ENCODE measurements around the gene ASTN2. TPM values are rescaled to one million over a fixed set of nuclear protein-coding genes. Genes with fewer than 3 reads are reported as not detected.

The ASTN2 gene
- total and polyA plus RNA-seq, 9 of the 15 experiments (the other 6 are each of a cell fraction or from before 2014, with no cell fraction given): 0.56 to 3.5 (median 1.9) TPM

DNA sequence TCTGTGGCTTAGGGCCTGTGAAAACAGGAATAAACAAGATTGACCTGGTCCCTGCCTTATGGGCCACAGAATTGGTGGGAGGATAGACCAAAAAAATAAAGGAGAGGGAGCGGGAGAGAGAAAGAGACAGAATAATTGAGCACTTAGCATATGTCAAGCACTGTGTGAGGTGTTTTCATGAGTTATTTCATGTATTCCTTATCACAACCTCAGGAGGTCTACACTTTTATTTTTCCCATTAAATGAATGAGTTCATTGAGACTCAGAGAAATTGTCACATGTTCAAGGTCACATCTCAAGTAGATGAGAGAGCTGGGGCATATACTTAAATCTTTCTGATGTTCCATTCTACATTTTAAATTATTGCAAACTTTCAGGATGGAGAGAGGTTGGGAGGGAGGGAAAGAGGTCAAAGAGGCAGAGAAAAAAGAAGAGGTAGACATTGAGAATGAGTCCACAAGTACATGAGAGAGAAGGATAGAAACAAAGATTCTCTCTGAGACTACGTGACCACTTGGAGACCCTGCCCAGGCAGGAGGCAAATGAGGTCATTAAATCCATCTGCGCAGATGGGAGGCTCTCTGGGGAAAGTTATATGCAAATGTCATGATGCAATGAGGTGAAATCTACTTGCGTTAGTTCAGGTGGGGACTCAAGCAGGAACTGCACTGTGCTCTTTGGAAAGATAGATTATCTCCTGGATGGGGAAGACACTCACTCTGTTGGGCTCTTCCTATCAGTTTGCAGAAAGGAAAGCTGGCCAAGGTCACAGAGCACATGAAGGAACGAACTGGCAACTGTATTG lies 1019.8 kb downstream of the ASTN2 start (continued):
- TF ChIP-seq, protein P1, sequence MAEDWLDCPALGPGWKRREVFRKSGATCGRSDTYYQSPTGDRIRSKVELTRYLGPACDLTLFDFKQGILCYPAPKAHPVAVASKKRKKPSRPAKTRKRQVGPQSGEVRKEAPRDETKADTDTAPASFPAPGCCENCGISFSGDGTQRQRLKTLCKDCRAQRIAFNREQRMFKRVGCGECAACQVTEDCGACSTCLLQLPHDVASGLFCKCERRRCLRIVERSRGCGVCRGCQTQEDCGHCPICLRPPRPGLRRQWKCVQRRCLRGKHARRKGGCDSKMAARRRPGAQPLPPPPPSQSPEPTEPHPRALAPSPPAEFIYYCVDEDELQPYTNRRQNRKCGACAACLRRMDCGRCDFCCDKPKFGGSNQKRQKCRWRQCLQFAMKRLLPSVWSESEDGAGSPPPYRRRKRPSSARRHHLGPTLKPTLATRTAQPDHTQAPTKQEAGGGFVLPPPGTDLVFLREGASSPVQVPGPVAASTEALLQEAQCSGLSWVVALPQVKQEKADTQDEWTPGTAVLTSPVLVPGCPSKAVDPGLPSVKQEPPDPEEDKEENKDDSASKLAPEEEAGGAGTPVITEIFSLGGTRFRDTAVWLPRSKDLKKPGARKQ (CRISPR knock-in tag; IDR thresholded peaks at IDR 0.05): no peak
- TF ChIP-seq TFAM (CRISPR knock-in tag; conservative IDR thresholded peaks at IDR 0.05) (no peak), FOXM1 (IDR thresholded peaks at IDR 0.05; ENCODE audit: low read depth) (peak; percentile 54; the same call in 1 of the 2 replicates), FOXM1 (CRISPR knock-in tag; IDR thresholded peaks at IDR 0.05; ENCODE audit: low read depth) (no peak), MYNN (IDR thresholded peaks at IDR 0.05) (no peak), MYNN (CRISPR knock-in tag; IDR thresholded peaks at IDR 0.05) (no peak), ZNF436 (CRISPR knock-in tag; IDR thresholded peaks at IDR 0.05) (no peak), SREBF2 (CRISPR knock-in tag; IDR thresholded peaks at IDR 0.05) (no peak), NR2F6 (CRISPR knock-in tag; IDR thresholded peaks at IDR 0.05) (no peak), HNRNPLL (IDR thresholded peaks at IDR 0.05; ENCODE audit: low read depth, low read length, poor library complexity, severe bottlenecking) (no peak), ZNF24 (IDR thresholded peaks at IDR 0.05) (peak; percentile 95), ZNF830 (CRISPR knock-in tag; IDR thresholded peaks at IDR 0.05) (no peak), ADNP (tag; IDR thresholded peaks at IDR 0.05) (no peak), FOXJ2 (tag; IDR thresholded peaks at IDR 0.05) (no peak), HIVEP1 (CRISPR knock-in tag; IDR thresholded peaks at IDR 0.05) (0 out of 2 replicates have a peak, but pooled peaks have one; percentile 15), RUNX1 (IDR thresholded peaks at IDR 0.05; ENCODE audit: low read depth) (no peak), JUNB (CRISPR knock-in tag; conservative IDR thresholded peaks at IDR 0.05) (no peak), FOSL1 (tag; conservative IDR thresholded peaks at IDR 0.05) (peak; percentile 28; the same call in 1 of the 2 replicates), BRD4 (IDR thresholded peaks at IDR 0.05) (no peak; the same call in 1 of the 2 replicates), ZNF445 (CRISPR knock-in tag; IDR thresholded peaks at IDR 0.05; ENCODE audit: low read depth) (no peak)
- TF ChIP-seq, protein P2, sequence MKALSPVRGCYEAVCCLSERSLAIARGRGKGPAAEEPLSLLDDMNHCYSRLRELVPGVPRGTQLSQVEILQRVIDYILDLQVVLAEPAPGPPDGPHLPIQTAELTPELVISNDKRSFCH (CRISPR knock-in tag; IDR thresholded peaks at IDR 0.05): no peak
- TF ChIP-seq, protein P2 (tag; IDR thresholded peaks at IDR 0.05): 0 out of 2 replicates have a peak, but pooled peaks have one; percentile 42
- TF ChIP-seq, protein P3, sequence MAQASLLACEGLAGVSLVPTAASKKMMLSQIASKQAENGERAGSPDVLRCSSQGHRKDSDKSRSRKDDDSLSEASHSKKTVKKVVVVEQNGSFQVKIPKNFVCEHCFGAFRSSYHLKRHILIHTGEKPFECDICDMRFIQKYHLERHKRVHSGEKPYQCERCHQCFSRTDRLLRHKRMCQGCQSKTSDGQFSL (CRISPR knock-in tag; IDR thresholded peaks at IDR 0.05): no peak
- TF ChIP-seq, protein P3 (tag; IDR thresholded peaks at IDR 0.05): peak in 1 of 2 experiments; percentile 50; a peak in 1 of 4 replicates
- TF ChIP-seq, protein P4, sequence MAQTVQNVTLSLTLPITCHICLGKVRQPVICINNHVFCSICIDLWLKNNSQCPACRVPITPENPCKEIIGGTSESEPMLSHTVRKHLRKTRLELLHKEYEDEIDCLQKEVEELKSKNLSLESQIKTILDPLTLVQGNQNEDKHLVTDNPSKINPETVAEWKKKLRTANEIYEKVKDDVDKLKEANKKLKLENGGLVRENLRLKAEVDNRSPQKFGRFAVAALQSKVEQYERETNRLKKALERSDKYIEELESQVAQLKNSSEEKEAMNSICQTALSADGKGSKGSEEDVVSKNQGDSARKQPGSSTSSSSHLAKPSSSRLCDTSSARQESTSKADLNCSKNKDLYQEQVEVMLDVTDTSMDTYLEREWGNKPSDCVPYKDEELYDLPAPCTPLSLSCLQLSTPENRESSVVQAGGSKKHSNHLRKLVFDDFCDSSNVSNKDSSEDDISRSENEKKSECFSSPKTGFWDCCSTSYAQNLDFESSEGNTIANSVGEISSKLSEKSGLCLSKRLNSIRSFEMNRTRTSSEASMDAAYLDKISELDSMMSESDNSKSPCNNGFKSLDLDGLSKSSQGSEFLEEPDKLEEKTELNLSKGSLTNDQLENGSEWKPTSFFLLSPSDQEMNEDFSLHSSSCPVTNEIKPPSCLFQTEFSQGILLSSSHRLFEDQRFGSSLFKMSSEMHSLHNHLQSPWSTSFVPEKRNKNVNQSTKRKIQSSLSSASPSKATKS (CRISPR knock-in tag; IDR thresholded peaks at IDR 0.05): no peak

Measured in K562 (cell line).